SK-N-MC (cell line): ENCODE data around the gene COL20A1.

Experiments
- EZH2 ChIP-seq: fragments of 200-600 bp; sonication (generic); IDR thresholded peaks from one replicate; pipeline ENCODE4 v1.6.1; 2017; ENCODE audit warnings: antibody characterized with exemption
- POLR2AphosphoS5 ChIP-seq: IDR thresholded peaks from 2 replicates; pipeline ENCODE4 v1.6.1; 2012; ENCODE audit warnings: mild to moderate bottlenecking, low read depth, low read length, borderline replicate concordance

GRCh38 chr20:63344616-63345327 is 51.8 kb downstream of the COL20A1 start:
- TF ChIP-seq POLR2AphosphoS5 (no peak), EZH2 (no peak)
